ENCODE measurements around the gene LDLR. TPM values are rescaled to one million over a fixed set of nuclear protein-coding genes. Genes with fewer than 3 reads are reported as not detected.
A peak's percentile ranks its signal among the peaks of the same experiment; 100 is the strongest.

Gene LDLR
- 10 to 100 TPM; 53.0 to 66.6 TPM for total RNA-seq

DNA sequence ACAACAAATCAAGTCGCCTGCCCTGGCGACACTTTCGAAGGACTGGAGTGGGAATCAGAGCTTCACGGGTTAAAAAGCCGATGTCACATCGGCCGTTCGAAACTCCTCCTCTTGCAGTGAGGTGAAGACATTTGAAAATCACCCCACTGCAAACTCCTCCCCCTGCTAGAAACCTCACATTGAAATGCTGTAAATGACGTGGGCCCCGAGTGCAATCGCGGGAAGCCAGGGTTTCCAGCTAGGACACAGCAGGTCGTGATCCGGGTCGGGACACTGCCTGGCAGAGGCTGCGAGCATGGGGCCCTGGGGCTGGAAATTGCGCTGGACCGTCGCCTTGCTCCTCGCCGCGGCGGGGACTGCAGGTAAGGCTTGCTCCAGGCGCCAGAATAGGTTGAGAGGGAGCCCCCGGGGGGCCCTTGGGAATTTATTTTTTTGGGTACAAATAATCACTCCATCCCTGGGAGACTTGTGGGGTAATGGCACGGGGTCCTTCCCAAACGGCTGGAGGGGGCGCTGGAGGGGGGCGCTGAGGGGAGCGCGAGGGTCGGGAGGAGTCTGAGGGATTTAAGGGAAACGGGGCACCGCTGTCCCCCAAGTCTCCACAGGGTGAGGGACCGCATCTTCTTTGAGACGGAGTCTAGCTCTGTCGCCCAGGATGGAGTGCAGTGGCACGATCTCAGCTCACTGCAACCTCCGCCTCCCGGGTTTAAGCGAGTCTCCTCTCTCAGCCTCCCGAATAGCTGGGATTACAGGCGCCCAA, at the start of gene LDLR:
TSS of gene LDLR (plus strand) at position 210 of the 760 bp plus-strand sequence. CDS start at position 296, 86 bp downstream.
- peak within 1 kb of the TSS; percentile 99 to 100 for H3K27ac Mint-ChIP-seq
- peak; percentile 47 to 58 for ATAC-seq
- no peaks in the 10 kb centered on the region for H3K9me3 Mint-ChIP-seq
- DNase-seq (ENCODE audit: low spot score in 2 of 2) = peak; percentile 79 to 81
- H3K36me3 Mint-ChIP-seq = peaks cover 6 to 39% of the 10 kb centered on the region in 2 donors

DNA sequence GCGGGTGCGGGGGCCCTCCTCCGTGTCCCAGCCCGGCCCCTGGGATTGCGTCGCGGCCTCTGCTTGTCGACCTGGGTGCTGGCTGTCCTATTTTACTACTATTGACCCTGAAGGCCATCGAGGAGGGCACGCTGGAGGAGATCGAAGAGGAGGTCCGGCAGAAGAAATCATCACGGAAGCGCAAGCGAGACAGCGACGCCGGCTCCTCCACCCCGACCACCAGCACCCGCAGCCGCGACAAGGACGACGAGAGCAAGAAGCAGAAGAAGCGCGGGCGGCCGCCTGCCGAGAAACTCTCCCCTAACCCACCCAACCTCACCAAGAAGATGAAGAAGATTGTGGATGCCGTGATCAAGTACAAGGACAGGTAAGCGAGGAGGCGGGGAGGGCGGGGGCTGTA, 48.1 kb upstream of the LDLR start:
- H3K9me3 Mint-ChIP-seq = no peaks in the 10 kb centered on the region
- H3K27ac Mint-ChIP-seq = peak overlapping the region in 1 of 2 donors; percentile 73
- H3K36me3 Mint-ChIP-seq = peaks cover 6 to 26% of the 10 kb centered on the region in 2 donors
- ATAC-seq (no peak), DNase-seq (ENCODE audit: low spot score in 2 of 2) (no peak)

DNA sequence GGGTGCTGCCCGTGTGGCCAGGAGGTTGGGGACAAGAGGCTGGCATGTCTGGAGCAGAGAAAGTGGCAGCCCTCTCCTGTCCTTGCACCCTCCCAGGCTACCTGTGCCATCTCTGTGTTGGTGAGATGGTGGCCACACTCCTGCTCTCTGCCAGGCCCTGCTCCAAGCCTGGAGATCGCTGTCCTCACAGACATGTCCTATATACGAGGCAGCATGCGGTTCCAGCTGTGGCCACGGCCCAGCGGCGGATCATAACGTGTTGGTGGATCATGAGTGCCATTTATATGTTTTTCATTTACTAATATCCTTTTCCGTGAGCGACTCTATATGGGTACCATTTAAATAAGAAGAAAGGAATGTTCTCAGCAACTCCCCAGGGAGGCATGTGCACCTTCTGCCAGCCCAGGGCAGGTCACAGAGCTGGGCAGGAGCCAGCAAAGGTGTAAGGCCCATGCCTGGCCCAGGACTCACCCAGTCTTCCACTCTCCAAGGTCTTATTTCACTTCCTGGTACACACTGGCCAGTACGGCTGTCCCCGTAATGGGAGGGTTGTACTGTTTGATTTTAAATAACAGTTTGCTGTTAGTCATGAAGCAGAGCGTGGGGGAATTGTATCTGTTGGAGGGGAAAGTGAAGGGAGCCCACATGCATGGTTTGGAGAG, 47.2 kb upstream of the LDLR start:
- DNase-seq (ENCODE audit: low spot score in 2 of 2) (no peak), ATAC-seq (no peak)
- Mint-ChIP-seq H3K27ac (peak overlapping the region; percentile 6 to 9), H3K36me3 (peaks cover 6 to 20% of the 10 kb centered on the region in 2 donors), H3K9me3 (no peaks in the 10 kb centered on the region)

- peaks cover 0 to 5% of the 10 kb centered on the region in 2 donors for H3K36me3 Mint-ChIP-seq
- H3K27ac Mint-ChIP-seq = peak overlapping the region; percentile 33 to 81
- no peak for ATAC-seq
Observed at GRCh38 chr19:11044431-11044830, 44.8 kb upstream of the LDLR start.

GRCh38 chr19:11045536-11045935, 43.7 kb upstream of the LDLR start:
- Mint-ChIP-seq H3K9me3 (no peaks in the 10 kb centered on the region), H3K27ac (peak overlapping the region in 1 of 2 donors; percentile 68), H3K36me3 (peaks cover 0 to 5% of the 10 kb centered on the region in 2 donors)
- DNase-seq (ENCODE audit: low spot score in 2 of 2) (no peak), ATAC-seq (no peak)

More at GRCh38 chr19:11044431-11044830, 44.8 kb upstream of the LDLR start:
- DNase-seq (ENCODE audit: low spot score in 2 of 2) = no peak
- no peaks in the 10 kb centered on the region for H3K9me3 Mint-ChIP-seq

- peaks cover 0 to 5% of the 10 kb centered on the region in 2 donors for H3K36me3 Mint-ChIP-seq
- ATAC-seq (no peak), DNase-seq (ENCODE audit: low spot score in 2 of 2) (no peak)
- no peak overlapping the region for H3K27ac Mint-ChIP-seq
- H3K9me3 Mint-ChIP-seq = no peaks in the 10 kb centered on the region
Observed at GRCh38 chr19:11046605-11047354, 42.5 kb upstream of the LDLR start.

- peak overlapping the region in 1 of 2 donors; percentile 36 for H3K27ac Mint-ChIP-seq
- ATAC-seq (no peak), DNase-seq (ENCODE audit: low spot score in 2 of 2) (no peak)
- peaks cover 0 to 5% of the 10 kb centered on the region in 2 donors for H3K36me3 Mint-ChIP-seq
- no peaks in the 10 kb centered on the region for H3K9me3 Mint-ChIP-seq
Observed at GRCh38 chr19:11047866-11048265, 41.4 kb upstream of the LDLR start.

DNA sequence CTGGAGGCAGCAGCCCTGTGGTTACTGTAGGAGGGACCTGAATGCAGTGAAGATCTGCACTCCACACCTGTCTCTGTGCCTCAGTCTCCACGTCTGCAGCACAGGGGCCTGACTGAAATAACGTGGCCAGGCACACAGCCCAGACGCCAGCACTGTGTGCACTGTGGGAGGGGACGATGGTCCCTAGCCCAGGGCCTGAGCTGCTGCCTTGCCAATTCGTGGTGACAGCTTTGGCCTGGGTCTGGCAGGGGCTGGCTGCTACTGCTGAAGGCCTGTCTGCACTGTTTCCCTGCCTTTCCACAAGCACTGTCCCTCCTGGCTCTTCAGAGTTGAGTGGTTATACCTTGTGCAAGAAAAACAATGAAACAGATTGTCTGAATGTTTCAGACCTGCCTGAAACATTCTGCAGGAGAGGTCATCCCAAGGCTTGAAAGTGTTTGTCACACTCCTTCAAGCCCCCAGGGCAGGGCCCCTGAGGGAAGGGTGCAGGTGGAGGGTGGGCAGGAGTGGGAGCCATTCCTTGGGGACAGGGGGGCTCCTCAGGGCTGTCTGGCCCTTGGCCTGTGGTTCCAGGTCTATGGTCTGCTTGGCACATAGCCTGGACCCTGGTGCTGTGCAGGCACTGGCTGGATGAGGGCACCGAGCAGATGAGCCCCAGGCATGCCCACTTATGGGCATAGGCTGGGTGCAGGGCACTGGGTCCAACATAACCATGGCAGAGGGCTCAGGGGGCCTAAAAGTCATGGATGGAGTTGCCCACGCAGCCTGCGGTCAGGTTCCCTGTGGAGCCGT, 38.7 kb upstream of the LDLR start:
- H3K27ac Mint-ChIP-seq = peak overlapping the region in 1 of 2 donors; percentile 44
- H3K36me3 Mint-ChIP-seq = no peaks in the 10 kb centered on the region
- DNase-seq (ENCODE audit: low spot score in 2 of 2) (no peak), ATAC-seq (peak in 1 of 2 donors; percentile 12)
- H3K9me3 Mint-ChIP-seq = no peaks in the 10 kb centered on the region

- DNase-seq (ENCODE audit: low spot score in 2 of 2) = no peak
- no peak overlapping the region for H3K27ac Mint-ChIP-seq
- no peak for ATAC-seq
- no peaks in the 10 kb centered on the region for H3K9me3 Mint-ChIP-seq
- peaks cover 0 to 7% of the 10 kb centered on the region in 2 donors for H3K36me3 Mint-ChIP-seq
Observed at GRCh38 chr19:11053817-11054195, 35.5 kb upstream of the LDLR start.

DNA sequence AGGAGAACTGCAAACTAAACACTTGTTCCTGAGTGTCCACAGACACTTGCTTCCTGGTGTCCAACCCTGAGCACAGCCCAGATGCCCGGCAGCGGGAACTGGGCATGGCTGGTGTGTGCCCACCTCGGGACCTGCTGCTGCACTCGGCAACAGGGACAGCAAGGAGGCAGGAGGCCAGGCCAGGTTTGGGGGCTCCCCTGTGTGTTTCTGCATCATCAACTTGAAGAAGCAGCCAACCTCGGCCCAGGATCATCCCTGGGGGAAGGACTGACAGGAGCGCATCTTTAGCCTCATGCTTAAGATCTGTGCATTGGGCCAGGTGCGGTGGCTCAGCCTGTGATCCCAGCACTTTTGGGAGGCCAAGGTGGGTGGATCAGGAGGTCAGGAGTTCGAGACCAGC, 35.1 kb upstream of the LDLR start:
- Mint-ChIP-seq H3K9me3 (no peaks in the 10 kb centered on the region), H3K27ac (peak overlapping the region in 1 of 2 donors; percentile 16), H3K36me3 (peaks cover 0 to 7% of the 10 kb centered on the region in 2 donors)
- ATAC-seq = no peak
- DNase-seq (ENCODE audit: low spot score in 2 of 2) = no peak

GRCh38 chr19:11054628-11055027, 34.6 kb upstream of the LDLR start:
- Mint-ChIP-seq H3K36me3 (peaks cover 0 to 7% of the 10 kb centered on the region in 2 donors), H3K9me3 (no peaks in the 10 kb centered on the region), H3K27ac (peak overlapping the region in 1 of 2 donors; percentile 16)
- DNase-seq (ENCODE audit: low spot score in 2 of 2) (no peak), ATAC-seq (no peak)

- Mint-ChIP-seq H3K9me3 (no peaks in the 10 kb centered on the region), H3K36me3 (peaks cover 5 to 11% of the 10 kb centered on the region in 2 donors), H3K27ac (no peak overlapping the region)
- no peak for DNase-seq (ENCODE audit: low spot score in 2 of 2)
- ATAC-seq = no peak
Observed at GRCh38 chr19:11058246-11059030, 30.8 kb upstream of the LDLR start.

DNA sequence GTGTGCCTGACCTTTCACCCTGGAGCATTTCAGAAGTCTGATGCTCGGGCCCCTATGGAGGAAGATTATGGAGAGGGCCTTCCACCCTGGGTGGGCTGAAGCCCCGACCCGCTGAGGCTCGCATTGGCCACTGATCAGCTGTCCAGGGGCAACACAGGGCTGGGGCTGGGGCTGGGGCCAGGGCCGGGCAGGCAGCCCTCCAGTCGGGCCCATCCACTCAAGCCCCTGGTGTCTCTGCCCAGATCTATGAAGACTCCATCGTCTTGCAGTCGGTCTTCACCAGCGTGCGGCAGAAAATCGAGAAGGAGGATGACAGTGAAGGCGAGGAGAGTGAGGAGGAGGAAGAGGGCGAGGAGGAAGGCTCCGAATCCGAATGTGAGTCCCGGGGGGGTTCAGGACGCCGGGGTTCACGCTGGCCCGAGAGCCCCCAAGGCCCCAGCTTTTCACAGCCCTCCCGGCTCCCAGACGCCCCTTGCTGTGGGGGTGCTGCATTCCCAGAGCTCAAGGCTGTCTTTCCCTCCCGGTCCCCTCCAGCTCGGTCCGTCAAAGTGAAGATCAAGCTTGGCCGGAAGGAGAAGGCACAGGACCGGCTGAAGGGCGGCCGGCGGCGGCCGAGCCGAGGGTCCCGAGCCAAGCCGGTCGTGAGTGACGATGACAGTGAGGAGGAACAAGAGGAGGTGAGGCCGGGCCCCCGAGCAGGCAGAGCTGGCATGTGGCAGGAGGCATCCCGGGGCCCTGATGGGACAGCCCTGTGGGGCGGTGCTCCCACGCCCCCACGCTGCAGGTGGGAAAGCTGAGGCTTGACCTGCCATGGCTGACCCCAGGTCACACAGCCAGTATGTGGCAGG, 29.5 kb upstream of the LDLR start:
- DNase-seq (ENCODE audit: low spot score in 2 of 2) = no peak
- Mint-ChIP-seq H3K27ac (peak overlapping the region in 1 of 2 donors; percentile 44), H3K36me3 (peaks cover 5 to 11% of the 10 kb centered on the region in 2 donors), H3K9me3 (no peaks in the 10 kb centered on the region)
- no peak for ATAC-seq

GRCh38 chr19:11061952-11062351, 27.3 kb upstream of the LDLR start:
- H3K9me3 Mint-ChIP-seq = no peaks in the 10 kb centered on the region
- no peak for ATAC-seq
- peak overlapping the region in 1 of 2 donors; percentile 53 for H3K27ac Mint-ChIP-seq
- H3K36me3 Mint-ChIP-seq = peaks cover 11% of the 10 kb centered on the region in 2 donors
- no peak for DNase-seq (ENCODE audit: low spot score in 2 of 2)

- Mint-ChIP-seq H3K36me3 (peaks cover 16% of the 10 kb centered on the region in 2 donors), H3K27ac (no peak overlapping the region), H3K9me3 (no peaks in the 10 kb centered on the region)
- DNase-seq (ENCODE audit: low spot score in 2 of 2) = no peak
- no peak for ATAC-seq
Observed at GRCh38 chr19:11063434-11063833, 25.8 kb upstream of the LDLR start.
